CD4-positive, CD25-positive, alpha-beta regulatory T cell (primary cell): Measurements from ENCODE around the gene BTNL2. TPM values are rescaled to one million over a fixed set of nuclear protein-coding genes. Genes with fewer than 3 reads are reported as not detected.

Experiments
- ATAC-seq, 2 donors: fragments of 150-1000 bp; cut with Tn5 transposase; one replicate each; pipeline ENCODE4 v1.10.0; 2021; ENCODE audit warnings: low read depth in 2 of 2, moderate number of reproducible peaks in 2 of 2, moderate library complexity in 1 of 2
- DNase-seq, 3 donors: peaks; one replicate each; pipeline versions ENCODE4 v3.0.0 to v3.0.0-alpha.2; 2012 to 2022; ENCODE audit warnings: mixed read lengths in 1 of 3
- H3K27ac ChIP-seq: one replicate; pipeline ENCODE4 v1.7.0; 2013; ENCODE audit warnings: mild to moderate bottlenecking, low read length; ENCODE audit not compliant: insufficient read depth, poor library complexity, severe bottlenecking
- H3K27me3 ChIP-seq: one replicate; pipeline ENCODE4 v1.7.0; 2013; ENCODE audit warnings: low read length; ENCODE audit not compliant: control insufficient read depth, insufficient read depth
- H3K36me3 ChIP-seq: one replicate; pipeline ENCODE4 v1.7.0; 2013; ENCODE audit warnings: mild to moderate bottlenecking, low read length, moderate library complexity; ENCODE audit not compliant: control insufficient read depth, insufficient read depth
- H3K4me1 ChIP-seq: 2 replicates; pipeline ENCODE4 v1.7.0; 2013; ENCODE audit warnings: mild to moderate bottlenecking, low read length; ENCODE audit not compliant: insufficient read depth, control insufficient read depth, poor library complexity, severe bottlenecking
- H3K4me3 ChIP-seq: one replicate; pipeline ENCODE4 v1.7.0; 2013; ENCODE audit warnings: low read depth, mild to moderate bottlenecking, low read length, moderate library complexity
- H3K9me3 ChIP-seq, 2 experiments: 1 replicate in 1 of 2; 2 replicates in 1 of 2; pipeline ENCODE4 v1.7.0; 2013; ENCODE audit warnings: low read length in 2 of 2, mild to moderate bottlenecking in 1 of 2, moderate library complexity in 1 of 2; ENCODE audit not compliant: control insufficient read depth in 2 of 2
- H3K27ac Mint-ChIP-seq, 3 donors: one replicate each; pipeline ENCODE4 v1.8.0; 2020 to 2022; ENCODE audit warnings: mild to moderate bottlenecking in 3 of 3, mixed read lengths in 3 of 3, moderate library complexity in 2 of 3
- H3K27me3 Mint-ChIP-seq: one replicate; pipeline ENCODE4 v1.8.0; 2022; ENCODE audit warnings: mild to moderate bottlenecking, mixed read lengths
- H3K36me3 Mint-ChIP-seq: one replicate; pipeline ENCODE4 v1.8.0; 2020; ENCODE audit warnings: mixed read lengths
- H3K4me1 Mint-ChIP-seq, 4 donors: one replicate each; pipeline ENCODE4 v1.8.0; 2020 to 2022; ENCODE audit warnings: mixed read lengths in 4 of 4, mild to moderate bottlenecking in 1 of 4
- H3K4me3 Mint-ChIP-seq, 4 donors: one replicate each; pipeline ENCODE4 v1.8.0; 2020 to 2022; ENCODE audit warnings: mild to moderate bottlenecking in 4 of 4, mixed read lengths in 4 of 4, moderate library complexity in 3 of 4
- H3K9me3 Mint-ChIP-seq, 7 donors: one replicate each; pipeline ENCODE4 v1.8.0; 2020 to 2022; ENCODE audit warnings: mixed read lengths in 7 of 7, mild to moderate bottlenecking in 3 of 7, moderate library complexity in 2 of 7
- polyA plus RNA-seq, 4 donors: library from polyadenylated mRNA; unstranded; fragments of 300-500 nt; fragmentation: Illumina TruSeq; gene quantifications; one replicate each; pipeline ENCODE4 v1.2.3, GENCODE V29; 2021
- total RNA-seq: library from RNA; stranded (reverse); gene quantifications from one replicate; pipeline ENCODE4 v1.2.3, GENCODE V29; 2022

The BTNL2 gene
- total and polyA plus RNA-seq, 5 donors from 2014 or later = not detected

GRCh38 chr6:32413427-32414047 lies 6.6 kb upstream of the BTNL2 start:
- Mint-ChIP-seq H3K27ac (peak overlapping the region in 1 of 3 donors; percentile 41), H3K27me3 (peaks cover 54% of the 10 kb centered on the region), H3K9me3 (peaks cover 0 to 2% (median 0%) of the 10 kb centered on the region in 7 donors), H3K4me1 (peaks cover 0 to 15% (median 11%) of the 10 kb centered on the region in 4 donors), H3K4me3 (peak overlapping the region in 1 of 4 donors; percentile 29), H3K36me3 (no peaks in the 10 kb centered on the region)
- ATAC-seq = peak; percentile 81 to 87
- Histone ChIP-seq H3K9me3 (no peaks in the 10 kb centered on the region), H3K4me3 (no peak overlapping the region), H3K36me3 (no peaks in the 10 kb centered on the region), H3K27me3 (peaks cover 37% of the 10 kb centered on the region), H3K27ac (no peak overlapping the region), H3K4me1 (no peaks in the 10 kb centered on the region)
- peak; percentile 72 to 84 (median 81) for DNase-seq

DNA sequence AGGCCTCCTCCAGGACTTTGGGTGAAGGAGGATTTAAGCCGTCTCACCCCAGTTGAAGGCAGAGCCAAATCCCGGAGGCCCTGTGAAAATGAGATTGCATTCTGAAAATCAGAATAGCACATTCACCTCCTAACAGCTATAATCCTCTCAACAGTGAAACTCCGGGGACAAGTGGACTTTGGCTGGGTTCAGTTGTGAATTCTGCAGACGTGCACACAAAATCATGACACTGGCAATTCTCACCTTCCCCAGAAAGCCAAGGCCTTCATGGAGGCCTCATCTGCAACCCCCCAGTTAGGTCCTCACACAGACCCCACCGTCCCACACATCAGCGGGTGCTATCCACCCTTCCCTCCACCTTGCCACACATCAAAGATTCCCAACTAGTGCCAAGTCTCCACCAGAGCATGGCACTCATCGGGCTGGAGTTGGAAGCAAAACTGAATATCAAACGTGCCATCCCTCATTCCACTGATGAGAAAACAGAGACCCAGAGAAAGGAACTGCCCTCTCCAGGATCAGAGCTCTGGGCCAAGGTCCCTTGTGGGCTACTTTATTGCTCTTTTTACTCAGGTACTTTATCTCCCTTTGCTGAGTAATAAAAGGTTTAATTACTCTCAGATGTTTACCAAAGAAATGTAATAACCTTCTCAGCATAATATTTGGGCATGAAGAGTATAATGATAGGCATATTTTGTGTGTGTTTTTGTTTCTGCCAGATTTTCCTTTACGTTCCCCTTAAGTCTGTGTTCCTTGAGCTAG lies 4.8 kb upstream of the BTNL2 start:
- peaks cover 0 to 15% (median 11%) of the 10 kb centered on the region in 4 donors for H3K4me1 Mint-ChIP-seq
- no peak overlapping the region for H3K27ac ChIP-seq
- peaks cover 37% of the 10 kb centered on the region for H3K27me3 ChIP-seq
- H3K36me3 ChIP-seq = no peaks in the 10 kb centered on the region
- no peaks in the 10 kb centered on the region for H3K4me1 ChIP-seq
- ATAC-seq (no peak), DNase-seq (no peak)
- H3K27ac Mint-ChIP-seq = no peak overlapping the region
- H3K4me3 Mint-ChIP-seq = no peak overlapping the region
- no peaks in the 10 kb centered on the region for H3K9me3 ChIP-seq
- peaks cover 59% of the 10 kb centered on the region for H3K27me3 Mint-ChIP-seq
- no peak overlapping the region for H3K4me3 ChIP-seq
- no peaks in the 10 kb centered on the region for H3K36me3 Mint-ChIP-seq
- peaks cover 0 to 2% (median 0%) of the 10 kb centered on the region in 7 donors for H3K9me3 Mint-ChIP-seq

DNA sequence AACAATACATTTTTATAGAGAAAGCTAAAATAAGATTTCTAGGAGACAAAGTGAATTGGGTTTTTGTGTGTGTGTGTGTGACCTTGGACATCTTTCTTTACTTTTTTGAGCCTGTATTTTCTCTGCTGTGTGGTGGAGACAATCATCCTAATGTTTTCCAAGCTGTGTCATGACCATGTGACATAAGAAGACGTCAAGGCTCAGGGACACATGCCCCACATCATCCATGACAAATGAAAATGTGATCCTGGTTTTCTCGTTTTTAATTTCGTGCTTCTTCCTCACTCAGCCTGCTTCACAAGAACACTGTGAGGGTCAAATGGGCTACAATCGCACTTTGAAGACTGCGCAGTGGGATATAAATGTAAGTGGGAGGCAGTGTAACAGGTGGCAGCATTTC lies 3.9 kb upstream of the BTNL2 start:
- H3K27ac ChIP-seq = no peak overlapping the region
- no peaks in the 10 kb centered on the region for H3K36me3 ChIP-seq
- H3K4me1 ChIP-seq = no peaks in the 10 kb centered on the region
- no peak overlapping the region for H3K27ac Mint-ChIP-seq
- H3K27me3 ChIP-seq = peaks cover 38% of the 10 kb centered on the region
- no peaks in the 10 kb centered on the region for H3K36me3 Mint-ChIP-seq
- H3K9me3 Mint-ChIP-seq = peaks cover 0 to 2% (median 0%) of the 10 kb centered on the region in 7 donors
- DNase-seq (no peak), ATAC-seq (no peak)
- no peaks in the 10 kb centered on the region for H3K9me3 ChIP-seq
- no peak overlapping the region for H3K4me3 ChIP-seq
- peaks cover 67% of the 10 kb centered on the region for H3K27me3 Mint-ChIP-seq
- no peak overlapping the region for H3K4me3 Mint-ChIP-seq
- peaks cover 0 to 15% (median 11%) of the 10 kb centered on the region in 4 donors for H3K4me1 Mint-ChIP-seq

GRCh38 chr6:32406197-32406596 lies 784 bp downstream of the BTNL2 start:
- peaks cover 46% of the 10 kb centered on the region for H3K27me3 ChIP-seq
- no peaks in the 10 kb centered on the region for H3K9me3 ChIP-seq
- H3K4me1 ChIP-seq = no peaks in the 10 kb centered on the region
- H3K27ac ChIP-seq = no peak overlapping the region
- Mint-ChIP-seq H3K4me1 (peaks cover 0 to 2% (median 0%) of the 10 kb centered on the region in 4 donors), H3K27me3 (peaks cover 77% of the 10 kb centered on the region), H3K9me3 (no peaks in the 10 kb centered on the region), H3K36me3 (no peaks in the 10 kb centered on the region), H3K4me3 (no peak overlapping the region), H3K27ac (no peak overlapping the region)
- DNase-seq = no peak
- no peaks in the 10 kb centered on the region for H3K36me3 ChIP-seq
- no peak for ATAC-seq
- H3K4me3 ChIP-seq = no peak overlapping the region

GRCh38 chr6:32405656-32406055 lies 1.3 kb downstream of the BTNL2 start:
- H3K4me1 Mint-ChIP-seq = peaks cover 0 to 2% (median 0%) of the 10 kb centered on the region in 4 donors
- Histone ChIP-seq H3K27ac (no peak overlapping the region), H3K4me3 (no peak overlapping the region), H3K4me1 (no peaks in the 10 kb centered on the region), H3K36me3 (no peaks in the 10 kb centered on the region), H3K27me3 (peaks cover 46% of the 10 kb centered on the region), H3K9me3 (no peaks in the 10 kb centered on the region)
- H3K4me3 Mint-ChIP-seq = no peak overlapping the region
- no peaks in the 10 kb centered on the region for H3K36me3 Mint-ChIP-seq
- no peaks in the 10 kb centered on the region for H3K9me3 Mint-ChIP-seq
- ATAC-seq (no peak), DNase-seq (no peak)
- no peak overlapping the region for H3K27ac Mint-ChIP-seq
- H3K27me3 Mint-ChIP-seq = peaks cover 78% of the 10 kb centered on the region

DNA sequence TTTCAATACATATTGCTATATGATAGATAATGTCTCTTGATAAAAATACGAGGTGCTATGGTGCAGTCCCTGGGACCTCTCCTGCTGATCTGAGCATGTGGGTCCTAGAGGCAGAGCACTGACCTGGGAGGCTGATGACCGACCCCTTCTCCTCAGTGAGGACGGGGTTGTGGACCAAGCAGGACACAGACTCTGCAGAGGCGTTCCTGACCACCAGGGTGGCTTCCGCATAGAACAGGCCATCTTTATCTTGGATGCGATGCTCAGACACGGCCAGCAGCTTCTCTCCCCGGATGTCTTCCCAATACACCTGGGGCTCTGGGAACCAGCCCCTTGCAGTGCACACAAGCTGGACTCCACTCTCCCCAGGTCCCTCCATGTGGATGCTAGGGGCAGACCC lies 4.2 kb downstream of the BTNL2 start:
- Mint-ChIP-seq H3K9me3 (no peaks in the 10 kb centered on the region), H3K27ac (no peak overlapping the region), H3K4me1 (peaks cover 0 to 2% (median 0%) of the 10 kb centered on the region in 4 donors), H3K27me3 (peaks cover 66% of the 10 kb centered on the region), H3K36me3 (no peaks in the 10 kb centered on the region), H3K4me3 (no peak overlapping the region)
- H3K4me1 ChIP-seq = no peaks in the 10 kb centered on the region
- no peaks in the 10 kb centered on the region for H3K36me3 ChIP-seq
- no peak overlapping the region for H3K27ac ChIP-seq
- ATAC-seq = no peak
- no peaks in the 10 kb centered on the region for H3K9me3 ChIP-seq
- no peak for DNase-seq
- peaks cover 37% of the 10 kb centered on the region for H3K27me3 ChIP-seq
- H3K4me3 ChIP-seq = no peak overlapping the region

GRCh38 chr6:32401284-32401963 lies 5.6 kb downstream of the BTNL2 start:
- H3K27me3 Mint-ChIP-seq = peaks cover 63% of the 10 kb centered on the region
- Histone ChIP-seq H3K9me3 (no peaks in the 10 kb centered on the region), H3K4me3 (no peak overlapping the region), H3K36me3 (no peaks in the 10 kb centered on the region), H3K27me3 (peaks cover 26% of the 10 kb centered on the region), H3K4me1 (no peaks in the 10 kb centered on the region), H3K27ac (no peak overlapping the region)
- H3K9me3 Mint-ChIP-seq = no peaks in the 10 kb centered on the region
- H3K4me1 Mint-ChIP-seq = peaks cover 0 to 3% (median 0%) of the 10 kb centered on the region in 4 donors
- H3K4me3 Mint-ChIP-seq = no peak overlapping the region
- no peak overlapping the region for H3K27ac Mint-ChIP-seq
- DNase-seq (no peak), ATAC-seq (no peak)
- no peaks in the 10 kb centered on the region for H3K36me3 Mint-ChIP-seq
